Measurements from ENCODE around the gene PLPPR4. TPM values are rescaled to one million over a fixed set of nuclear protein-coding genes. Genes with fewer than 3 reads are reported as not detected.

PLPPR4 gene
- total and polyA plus RNA-seq, 12 donors: 0.12 to 0.97 (median 0.36) TPM

DNA sequence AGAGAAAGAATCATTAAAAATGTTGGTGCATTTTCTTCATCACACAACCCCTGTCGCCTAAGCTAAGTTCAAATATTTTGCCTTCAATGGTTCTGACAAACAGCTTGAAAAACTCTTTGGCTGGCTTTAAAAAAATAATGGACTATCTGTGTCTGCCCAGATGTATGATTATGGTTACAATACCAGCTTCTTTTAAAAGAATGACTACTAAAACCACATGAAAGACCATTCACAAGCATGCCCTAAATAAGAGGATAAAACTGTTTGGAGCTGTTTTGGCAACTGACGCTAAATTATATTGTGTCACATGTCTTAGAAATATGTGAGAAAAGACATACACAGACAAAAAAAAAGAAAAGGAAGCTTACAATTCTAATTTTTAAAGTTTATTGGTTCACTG is 23.7 kb upstream of the PLPPR4 start:
- TF ChIP-seq, protein P1, sequence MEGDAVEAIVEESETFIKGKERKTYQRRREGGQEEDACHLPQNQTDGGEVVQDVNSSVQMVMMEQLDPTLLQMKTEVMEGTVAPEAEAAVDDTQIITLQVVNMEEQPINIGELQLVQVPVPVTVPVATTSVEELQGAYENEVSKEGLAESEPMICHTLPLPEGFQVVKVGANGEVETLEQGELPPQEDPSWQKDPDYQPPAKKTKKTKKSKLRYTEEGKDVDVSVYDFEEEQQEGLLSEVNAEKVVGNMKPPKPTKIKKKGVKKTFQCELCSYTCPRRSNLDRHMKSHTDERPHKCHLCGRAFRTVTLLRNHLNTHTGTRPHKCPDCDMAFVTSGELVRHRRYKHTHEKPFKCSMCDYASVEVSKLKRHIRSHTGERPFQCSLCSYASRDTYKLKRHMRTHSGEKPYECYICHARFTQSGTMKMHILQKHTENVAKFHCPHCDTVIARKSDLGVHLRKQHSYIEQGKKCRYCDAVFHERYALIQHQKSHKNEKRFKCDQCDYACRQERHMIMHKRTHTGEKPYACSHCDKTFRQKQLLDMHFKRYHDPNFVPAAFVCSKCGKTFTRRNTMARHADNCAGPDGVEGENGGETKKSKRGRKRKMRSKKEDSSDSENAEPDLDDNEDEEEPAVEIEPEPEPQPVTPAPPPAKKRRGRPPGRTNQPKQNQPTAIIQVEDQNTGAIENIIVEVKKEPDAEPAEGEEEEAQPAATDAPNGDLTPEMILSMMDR (IDR thresholded peaks at IDR 0.05): no peak
- H3K4me3 ChIP-seq: no peak overlapping the region
- no peaks in the 10 kb centered on the region for H3K27me3 ChIP-seq
- H3K4me1 ChIP-seq: no peaks in the 10 kb centered on the region
- no peaks in the 10 kb centered on the region for H3K36me3 ChIP-seq
- 89 to 91% methylated on average over 2 of the region's 2 CpGs for WGBS, 2 donors
- DNase-seq (no peak), ATAC-seq (no peak)
- intact Hi-C loops (cut with DNase I): no loop called here
- H3K27ac ChIP-seq: no peak overlapping the region
- peaks cover 0 to 6% (median 0%) of the 10 kb centered on the region in 11 donors for H3K9me3 ChIP-seq

DNA sequence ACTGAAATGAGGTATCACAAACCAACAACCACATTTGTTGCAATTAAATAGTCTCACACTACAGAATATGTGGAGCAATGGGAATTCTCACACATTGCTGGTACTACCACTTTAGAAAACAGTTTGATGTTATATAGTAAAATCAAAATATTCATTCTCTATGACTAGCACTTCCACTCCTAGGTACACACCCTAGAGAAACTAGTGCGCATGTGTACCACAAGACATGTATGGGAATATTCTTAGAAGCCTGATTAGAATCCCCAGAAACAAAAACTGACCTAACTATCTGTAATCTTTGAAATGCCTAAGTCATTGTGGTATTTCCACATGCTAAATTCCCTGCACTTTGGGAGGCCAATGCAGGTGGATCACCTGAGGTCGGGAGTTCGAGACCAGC is 18.1 kb upstream of the PLPPR4 start:
- TF ChIP-seq, protein P1 (IDR thresholded peaks at IDR 0.05): no peak
- Histone ChIP-seq H3K27ac (no peak overlapping the region), H3K9me3 (peaks cover 0 to 18% (median 5%) of the 10 kb centered on the region in 11 donors), H3K4me3 (no peak overlapping the region), H3K36me3 (no peaks in the 10 kb centered on the region), H3K4me1 (no peaks in the 10 kb centered on the region), H3K27me3 (no peaks in the 10 kb centered on the region)
- intact Hi-C loops (cut with DNase I): no loop called here
- no peak for DNase-seq
- no peak for ATAC-seq
- WGBS, 2 donors: 91 to 95% methylated on average over 3 of the region's 3 CpGs

DNA sequence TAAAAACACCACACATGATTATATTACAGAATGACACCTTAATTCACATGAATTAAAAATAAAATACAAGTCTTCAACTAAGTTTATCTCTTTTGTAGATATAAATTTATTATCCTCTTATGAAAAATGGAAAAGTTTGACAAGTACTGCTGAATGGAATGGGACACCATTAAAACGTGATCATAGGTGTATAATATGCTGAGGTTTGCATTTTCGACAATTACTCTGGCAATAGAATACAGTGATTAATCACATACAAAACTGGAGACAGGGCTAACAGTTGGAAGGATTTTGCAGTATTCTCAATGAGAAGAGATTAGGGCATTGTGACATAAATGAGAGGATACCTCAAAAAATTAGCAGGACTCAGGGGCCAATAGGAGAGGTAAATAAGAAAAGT is 17.1 kb upstream of the PLPPR4 start:
- Histone ChIP-seq H3K36me3 (no peaks in the 10 kb centered on the region), H3K4me3 (no peak overlapping the region), H3K4me1 (no peaks in the 10 kb centered on the region), H3K27me3 (no peaks in the 10 kb centered on the region), H3K9me3 (peaks cover 0 to 18% (median 5%) of the 10 kb centered on the region in 11 donors), H3K27ac (no peak overlapping the region)
- ATAC-seq (no peak), DNase-seq (no peak)
- WGBS, 2 donors: 86 to 91% methylated on average over 2 of the region's 2 CpGs
- TF ChIP-seq, protein P1 (IDR thresholded peaks at IDR 0.05): no peak
- intact Hi-C loops (cut with DNase I): no loop called here

DNA sequence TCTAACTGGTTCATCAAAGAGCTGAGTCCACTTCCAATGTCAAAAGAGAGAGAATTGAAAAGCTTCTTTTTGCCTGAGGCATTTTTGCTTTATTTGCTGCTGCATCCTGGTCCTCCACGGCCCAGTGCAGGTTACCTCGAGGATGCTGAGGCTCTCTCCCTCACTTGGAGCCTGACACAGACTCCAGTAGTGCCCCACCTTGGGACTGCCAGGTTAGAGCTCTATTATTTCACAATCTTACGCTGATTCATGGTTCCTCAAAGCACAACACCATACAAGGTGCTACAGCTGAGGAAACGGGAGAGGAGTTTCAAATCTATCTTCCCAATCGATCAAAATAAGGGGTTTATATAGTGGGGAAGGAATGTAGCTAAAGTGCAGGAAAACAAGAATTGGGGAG is 13.6 kb upstream of the PLPPR4 start:
- ATAC-seq (no peak), DNase-seq (no peak)
- no peak overlapping the region for H3K27ac ChIP-seq
- no peaks in the 10 kb centered on the region for H3K27me3 ChIP-seq
- H3K9me3 ChIP-seq: peaks cover 0 to 13% (median 4%) of the 10 kb centered on the region in 11 donors
- H3K36me3 ChIP-seq: no peaks in the 10 kb centered on the region
- no peak overlapping the region for H3K4me3 ChIP-seq
- no peaks in the 10 kb centered on the region for H3K4me1 ChIP-seq
- TF ChIP-seq, protein P1 (IDR thresholded peaks at IDR 0.05): no peak
- 72 to 84% methylated on average over 5 of the region's 5 CpGs for WGBS, 2 donors
- intact Hi-C loops (cut with DNase I): no loop called here

All from heart right ventricle (tissue), 16 donors.